GM18498 (cell line): Measurements from ENCODE around the gene FRYL.
A peak's percentile ranks its signal among the peaks of the same experiment; 100 is the strongest.
"Not testable (repeated sequence)": the region's sequence is repeated elsewhere in the genome, so short reads cannot be mapped to it uniquely, and the experiment has no call there.

Experiments used
- ATAC-seq: cut with Tn5 transposase; IDR thresholded peaks from one replicate; pipeline ENCODE4 v1.9.1; 2021; ENCODE audit warnings: mild to moderate bottlenecking, moderate library complexity; ENCODE audit not compliant: unreplicated experiment

FRYL gene

GRCh38 chr4:48668254-48669017 is 111.6 kb downstream of the FRYL start:
- peak; percentile 69 for ATAC-seq

- no peak for ATAC-seq
Measured at GRCh38 chr4:48667148-48667547, 112.9 kb downstream of the FRYL start.

- no peak for ATAC-seq
Measured at GRCh38 chr4:48665555-48666186, 114.4 kb downstream of the FRYL start.

GRCh38 chr4:48664938-48665337 is 115.1 kb downstream of the FRYL start:
- no peak for ATAC-seq

- ATAC-seq: no peak
Measured at GRCh38 chr4:48661391-48661790, 118.7 kb downstream of the FRYL start.

GRCh38 chr4:48660347-48660746 is 119.7 kb downstream of the FRYL start:
- no peak for ATAC-seq

GRCh38 chr4:48654015-48654664 is 125.9 kb downstream of the FRYL start:
- ATAC-seq: no peak

- ATAC-seq: no peak
Measured at GRCh38 chr4:48653217-48654014, 126.7 kb downstream of the FRYL start.

- ATAC-seq: no peak
Measured at GRCh38 chr4:48651914-48652313, 128.2 kb downstream of the FRYL start.

- ATAC-seq: no peak
Measured at GRCh38 chr4:48649505-48649904, 130.6 kb downstream of the FRYL start.

- ATAC-seq: no peak
Measured at GRCh38 chr4:48645225-48645794, 134.8 kb downstream of the FRYL start.

GRCh38 chr4:48642421-48643374 is 137.4 kb downstream of the FRYL start:
- ATAC-seq: no peak

GRCh38 chr4:48641401-48641800 is 138.7 kb downstream of the FRYL start:
- ATAC-seq: no peak

GRCh38 chr4:48640699-48641098 is 139.4 kb downstream of the FRYL start:
- ATAC-seq: no peak

- ATAC-seq: no peak
Measured at GRCh38 chr4:48640225-48640624, 139.9 kb downstream of the FRYL start.

- ATAC-seq: no peak
Measured at GRCh38 chr4:48639807-48640206, 140.3 kb downstream of the FRYL start.

- ATAC-seq: not testable (repeated sequence)
Measured at GRCh38 chr4:48638586-48638985, 141.5 kb downstream of the FRYL start.

GRCh38 chr4:48636911-48637310 is 143.2 kb downstream of the FRYL start:
- no peak for ATAC-seq

- ATAC-seq: no peak
Measured at GRCh38 chr4:48635980-48636379, 144.1 kb downstream of the FRYL start.

GRCh38 chr4:48635310-48635709 is 144.8 kb downstream of the FRYL start:
- no peak for ATAC-seq
